ENCODE data around the gene ACTN3.

GRCh38 chr11:66593650-66594049 lies 46.9 kb downstream of the ACTN3 start:
- TF ChIP-seq POLR2A (IDR thresholded peaks at IDR 0.05): no peak
- no peak for TF ChIP-seq CTCF (IDR thresholded peaks at IDR 0.05)
